Measurements from ENCODE around the gene ZNF462.
A peak's percentile ranks its signal among the peaks of the same experiment; 100 is the strongest.

The ZNF462 gene

DNA sequence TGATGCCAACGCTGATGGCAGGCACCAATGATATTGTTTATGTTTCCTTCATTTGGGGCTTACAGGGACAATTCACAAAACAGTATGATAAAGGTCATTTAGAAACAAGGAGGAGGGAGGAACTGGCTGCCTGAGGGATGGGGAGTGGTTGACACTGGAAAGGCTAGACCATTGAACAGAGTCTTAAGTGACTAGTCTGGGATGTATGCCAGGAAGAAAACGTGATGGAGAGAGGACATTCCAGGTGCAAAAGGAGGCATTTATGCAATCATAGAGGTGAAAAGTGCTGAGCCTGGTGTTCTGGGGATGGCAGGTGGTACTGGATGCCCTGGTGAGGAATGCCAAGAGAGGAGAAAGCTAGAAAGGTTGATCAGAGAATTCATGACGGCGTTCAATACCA lies 153.4 kb downstream of the ZNF462 start:
- DNase-seq: no peak

DNA sequence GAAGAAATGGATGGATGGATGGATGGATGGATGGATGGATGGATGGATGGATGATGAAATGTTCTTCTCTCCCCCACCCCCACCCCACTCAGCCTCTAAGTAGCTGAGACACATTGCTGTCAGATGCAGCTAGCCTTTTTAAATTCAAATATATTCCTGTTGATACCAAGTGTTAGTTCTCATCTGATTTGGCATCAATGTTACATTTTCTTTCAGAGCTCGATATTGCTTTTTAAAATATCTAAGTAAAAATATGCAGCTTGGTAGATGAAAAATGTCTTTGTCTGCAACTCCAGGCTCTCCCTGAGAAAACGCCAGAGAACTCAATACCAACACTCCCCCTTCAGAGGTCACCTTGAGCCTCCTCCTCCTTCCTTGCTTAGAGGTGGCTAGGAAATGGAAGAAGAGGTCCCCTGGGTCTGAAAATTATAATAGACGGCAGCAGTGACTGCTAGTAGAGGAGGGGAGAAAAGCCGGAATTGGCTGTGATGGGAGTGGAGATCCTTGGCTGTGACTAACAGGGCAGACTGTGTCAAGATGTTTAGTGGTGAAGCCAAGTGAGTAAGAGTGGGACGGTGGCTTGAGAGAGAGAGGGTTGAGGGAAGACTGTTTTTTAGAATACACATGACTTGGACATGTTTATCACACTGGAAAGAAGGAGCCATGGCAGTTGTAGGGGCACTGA lies 156.0 kb downstream of the ZNF462 start:
- DNase-seq: no peak

- DNase-seq: no peak
Measured at GRCh38 chr9:107020040-107020530, 157.1 kb downstream of the ZNF462 start.

GRCh38 chr9:107024193-107024592 lies 161.2 kb downstream of the ZNF462 start:
- no peak for DNase-seq

DNA sequence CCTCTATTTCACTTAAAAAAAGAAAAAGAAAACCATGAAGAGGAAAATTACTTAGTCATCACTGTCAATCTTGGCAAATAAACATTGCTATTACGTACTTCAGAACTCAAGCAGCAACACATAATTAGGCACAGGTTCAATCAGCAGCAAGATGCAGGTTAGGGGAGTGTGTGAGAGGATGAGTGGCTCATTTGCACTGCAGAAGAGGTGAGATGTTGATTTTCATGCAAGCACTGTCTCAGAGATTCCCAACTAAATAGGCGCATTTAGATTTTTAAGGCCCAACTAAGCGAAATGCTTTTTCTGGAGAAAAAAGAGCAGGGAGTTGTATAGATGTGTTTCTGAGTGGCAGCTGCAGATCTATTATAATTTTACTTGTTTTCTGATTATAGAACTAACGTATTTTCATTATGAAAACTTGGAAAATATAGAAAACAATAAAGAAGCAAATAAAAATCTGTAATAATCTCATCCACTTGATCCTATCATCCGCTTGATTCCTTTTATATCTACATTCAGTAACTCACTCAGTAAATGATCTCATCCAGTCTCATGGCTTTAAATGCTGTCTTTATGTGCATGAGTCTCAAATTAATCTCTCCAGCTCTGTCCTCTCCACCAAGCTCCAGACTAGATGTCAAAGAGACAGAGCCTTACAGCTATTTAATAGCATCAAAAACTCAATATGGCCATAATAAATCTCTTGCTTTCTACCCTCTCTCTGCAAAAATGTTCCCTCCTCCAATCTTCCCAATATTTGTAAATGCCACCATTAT lies 162.5 kb downstream of the ZNF462 start:
- DNase-seq: no peak

- DNase-seq: no peak
Measured at GRCh38 chr9:107029146-107029545, 166.2 kb downstream of the ZNF462 start.

GRCh38 chr9:107033966-107034365 lies 171.0 kb downstream of the ZNF462 start:
- no peak for DNase-seq

DNA sequence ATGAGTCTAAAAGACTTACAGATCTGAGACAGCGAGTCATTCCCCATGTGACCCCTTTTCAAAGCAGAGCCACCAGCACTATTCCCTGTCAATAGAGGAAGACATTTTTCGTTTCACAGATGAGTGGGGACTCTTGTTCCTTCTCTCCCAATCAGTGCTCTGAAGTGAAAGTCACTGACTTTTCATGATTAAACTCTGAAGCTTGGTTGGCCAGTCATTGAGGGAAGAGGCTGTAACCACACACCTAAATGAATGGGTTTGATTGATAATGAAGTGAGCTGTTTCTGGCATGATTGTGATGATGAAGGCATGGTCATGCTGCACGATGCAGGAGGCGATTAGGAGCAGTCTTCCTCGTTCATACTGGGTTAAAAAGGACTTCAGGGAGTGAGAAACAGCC lies 171.9 kb downstream of the ZNF462 start:
- DNase-seq: no peak

GRCh38 chr9:107036367-107036766 lies 173.4 kb downstream of the ZNF462 start:
- DNase-seq: no peak

DNA sequence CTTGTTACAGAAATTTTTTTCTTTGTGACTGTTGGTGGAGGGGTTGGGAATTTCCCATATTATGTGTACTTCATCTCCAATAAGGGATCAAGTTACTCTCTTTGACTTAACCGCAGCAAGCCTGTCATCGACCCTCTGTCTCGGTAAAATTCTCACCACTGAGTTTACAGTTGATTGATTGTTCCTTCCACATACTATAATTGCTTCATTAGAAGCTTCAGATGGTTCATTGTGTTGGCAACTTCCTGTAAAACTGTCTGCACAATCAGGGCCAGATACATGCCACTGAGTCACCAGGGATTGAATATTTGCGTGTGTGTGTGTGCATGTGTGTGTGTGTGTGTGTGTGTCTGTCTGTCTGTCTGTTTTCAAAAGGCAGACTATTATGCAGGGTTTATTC lies 176.6 kb downstream of the ZNF462 start:
- DNase-seq: no peak

DNA sequence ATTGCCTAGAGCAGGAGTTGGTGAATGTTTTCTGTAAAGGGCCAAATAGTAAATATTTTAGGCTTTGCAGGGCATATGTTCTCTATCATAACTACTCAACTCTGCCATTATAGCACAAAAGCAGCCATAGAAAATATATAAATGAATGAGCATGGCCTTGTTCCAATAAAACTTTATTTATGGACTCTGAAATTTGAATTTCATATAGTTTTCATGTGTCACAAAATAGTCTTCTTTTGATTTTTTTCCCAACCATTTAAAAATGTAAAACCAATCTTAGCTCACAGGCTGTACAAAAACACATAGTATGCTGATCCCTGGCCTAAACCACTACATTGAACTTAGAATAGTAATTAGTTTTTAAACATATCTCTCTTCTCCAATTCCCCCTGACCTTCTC lies 179.6 kb downstream of the ZNF462 start:
- no peak for DNase-seq

DNA sequence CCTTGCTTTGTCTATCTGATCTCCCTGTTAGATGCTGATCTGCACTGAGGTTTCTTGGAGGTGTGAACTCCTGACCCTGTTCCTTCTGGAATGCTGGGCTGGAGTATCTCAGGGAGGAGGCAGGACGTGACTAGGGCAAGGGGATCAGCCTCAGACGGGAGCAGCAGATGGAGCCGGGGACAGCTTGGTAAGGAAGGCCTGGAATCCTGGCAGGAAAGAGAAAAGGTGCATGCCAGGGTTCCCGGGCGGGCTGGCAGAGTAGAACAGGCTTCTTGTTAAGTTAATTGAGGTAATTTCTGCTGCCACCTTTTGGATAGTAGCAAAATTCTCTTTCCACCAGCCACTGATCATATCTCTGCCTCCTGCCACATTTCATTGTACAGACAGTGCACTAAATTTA lies 180.9 kb downstream of the ZNF462 start:
- DNase-seq: no peak

DNA sequence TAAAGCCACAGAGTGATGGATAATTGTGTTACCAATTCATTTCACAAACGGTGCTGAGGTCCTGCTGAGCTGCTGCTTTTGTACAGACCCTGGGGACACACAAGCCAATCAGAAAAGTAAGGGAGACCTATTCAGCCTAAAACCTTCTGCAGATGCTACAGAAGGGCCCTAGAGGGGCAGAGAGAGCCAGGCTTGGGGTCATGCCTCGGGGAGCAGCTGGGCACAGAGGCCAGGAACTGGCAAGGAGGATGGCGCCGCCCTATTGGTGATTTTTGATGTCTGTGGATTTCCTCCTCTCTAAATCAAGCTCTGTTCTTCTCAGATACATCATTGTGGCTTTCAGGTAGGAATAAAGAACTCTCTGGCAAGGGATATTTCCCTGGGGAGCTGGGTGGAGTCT lies 181.9 kb downstream of the ZNF462 start:
- peak; percentile 17 for DNase-seq

GRCh38 chr9:107046692-107047091 lies 183.7 kb downstream of the ZNF462 start:
- DNase-seq: no peak

DNA sequence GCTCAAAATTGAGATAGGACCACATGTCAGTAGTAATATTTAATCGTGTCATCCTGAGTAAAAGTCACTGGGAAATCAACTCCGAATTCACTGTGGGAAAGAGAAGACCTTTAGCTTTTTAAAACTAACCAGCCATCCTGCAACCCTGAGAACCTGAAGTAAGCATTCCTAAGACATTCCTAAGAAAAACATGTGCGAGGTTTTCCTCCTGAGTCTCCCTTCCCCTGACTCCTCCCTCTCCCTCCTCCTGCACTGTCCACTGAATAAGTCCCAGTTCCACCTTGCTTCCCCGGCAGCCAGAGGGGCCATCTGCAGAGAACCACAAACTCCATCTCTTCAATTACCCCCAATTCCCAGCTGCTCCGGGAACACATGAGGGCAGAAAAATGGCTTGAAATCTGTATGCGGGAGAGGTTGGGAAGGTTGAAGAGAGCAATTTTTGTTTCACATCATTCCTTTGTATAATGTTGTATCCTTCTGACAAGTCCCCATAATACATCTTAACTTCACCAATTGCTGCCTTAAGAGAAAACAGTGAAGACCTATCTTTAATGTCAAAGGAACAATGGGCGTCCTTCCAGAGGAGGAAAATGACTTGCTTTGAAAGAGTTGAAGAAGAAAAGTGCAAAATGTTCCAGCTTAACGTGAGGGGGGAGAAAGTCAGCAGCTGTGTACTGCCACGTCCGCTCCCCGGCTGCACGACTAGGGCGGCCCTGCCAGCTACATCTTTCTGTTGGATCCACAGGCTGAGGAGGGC lies 186.3 kb downstream of the ZNF462 start:
- no peak for DNase-seq

- DNase-seq: no peak
Measured at GRCh38 chr9:107049803-107050184, 186.8 kb downstream of the ZNF462 start.

DNA sequence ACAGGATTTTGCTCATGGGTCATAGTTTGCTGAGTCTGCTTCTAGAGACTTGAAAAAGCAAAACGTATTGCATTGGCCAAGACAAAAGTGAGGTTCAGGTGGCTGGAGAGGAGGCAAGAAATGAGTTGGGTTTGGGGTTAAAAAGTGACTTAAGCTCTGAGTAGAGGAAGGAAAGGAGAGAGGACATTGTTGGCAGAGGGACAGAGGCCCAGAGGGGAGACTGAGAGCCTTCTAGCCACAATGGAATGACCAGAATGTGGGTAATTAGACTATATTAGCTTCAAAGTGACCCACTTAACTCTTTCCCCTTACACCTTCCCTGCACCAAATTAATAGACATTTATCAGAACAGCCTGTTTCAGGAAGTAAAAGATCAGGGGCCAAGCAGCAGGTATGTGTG lies 188.4 kb downstream of the ZNF462 start:
- DNase-seq: no peak

GRCh38 chr9:107054146-107054545 lies 191.2 kb downstream of the ZNF462 start:
- no peak for DNase-seq

DNA sequence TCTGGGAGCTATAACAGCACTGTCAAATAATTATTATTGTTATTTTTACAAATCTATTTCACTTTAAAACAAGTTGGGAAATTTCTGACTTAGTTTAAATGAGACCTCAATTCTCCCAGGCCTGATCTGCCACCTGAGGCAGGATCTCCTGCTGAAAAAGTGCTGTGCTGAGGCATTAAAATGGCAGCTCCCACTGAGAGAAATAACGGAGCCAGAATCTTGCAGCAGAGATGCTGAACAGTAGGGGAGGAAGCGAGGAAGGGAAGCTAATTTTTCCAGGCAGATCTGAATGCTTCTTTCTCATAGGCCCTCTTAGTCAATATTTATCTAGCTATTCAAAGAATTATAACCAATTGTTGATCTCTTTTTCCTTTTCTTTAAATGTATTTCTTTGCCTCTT lies 196.3 kb downstream of the ZNF462 start:
- DNase-seq: no peak

DNA sequence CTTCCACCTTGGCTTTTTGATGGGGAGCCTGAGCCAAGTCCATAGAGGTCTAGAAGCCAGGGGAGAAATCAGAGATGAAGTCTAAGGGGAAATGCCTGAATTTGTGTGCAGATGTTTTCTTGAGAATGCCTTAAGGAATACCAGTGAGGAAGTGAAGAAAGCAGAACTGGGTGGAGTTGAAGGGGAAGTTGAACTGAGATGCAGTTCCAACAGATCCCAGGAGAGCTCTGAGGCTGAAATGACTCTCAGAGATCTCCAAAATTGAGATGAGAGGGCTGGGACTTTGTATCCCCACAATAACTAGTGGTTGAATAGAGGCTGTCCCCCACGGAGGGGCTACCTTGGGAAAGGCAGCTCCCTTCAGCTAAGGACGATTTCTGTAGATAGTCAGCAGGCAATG lies 197.1 kb downstream of the ZNF462 start:
- DNase-seq: no peak
